DND-41 (cell line): ENCODE data around the gene SERPINA12.

Source experiments
- CTCF ChIP-seq: IDR thresholded peaks from 2 replicates; pipeline ENCODE4 v1.5.1; 2012; ENCODE audit warnings: borderline replicate concordance, low read length, moderate library complexity, mild to moderate bottlenecking; ENCODE audit not compliant: poor library complexity, severe bottlenecking; ENCODE audit errors: extremely low read depth
- EZH2 ChIP-seq: IDR thresholded peaks from 3 replicates; pipeline ENCODE4 v1.6.1; 2012; ENCODE audit warnings: borderline replicate concordance, low read depth, mild to moderate bottlenecking, moderate library complexity, low read length, inconsistent platforms; ENCODE audit not compliant: severe bottlenecking

GRCh38 chr14:94517641-94518257, 8.5 kb upstream of the SERPINA12 start:
- TF ChIP-seq CTCF, result no peak
- TF ChIP-seq EZH2, result no peak
